SU-DHL-6 (cell line): ENCODE measurements around the gene DPEP2.
A peak's percentile ranks its signal among the peaks of the same experiment; 100 is the strongest.
"Not testable (repeated sequence)": the region's sequence is repeated elsewhere in the genome, so short reads cannot be mapped to it uniquely, and the experiment has no call there.

Source experiments
- H2AFZ ChIP-seq: fragments of 200-600 bp; sonication (generic); 2 replicates; pipeline ENCODE4 v1.6.1; 2014; ENCODE audit warnings: low read depth, mild to moderate bottlenecking, moderate library complexity, mixed read lengths, antibody characterized with exemption, low read length; ENCODE audit not compliant: severe bottlenecking
- H3F3A ChIP-seq: fragments of 200-600 bp; shearing (Covaris generic); 2 replicates; pipeline ENCODE4 v1.6.0; 2016; ENCODE audit warnings: antibody characterized with exemption, mild to moderate bottlenecking; ENCODE audit not compliant: insufficient read depth
- H3K27ac ChIP-seq: fragments of 200-600 bp; sonication (generic); 2 replicates; pipeline ENCODE4 v1.5.1; 2016; ENCODE audit warnings: low read depth, mild to moderate bottlenecking, low read length, moderate library complexity, mixed read lengths
- H3K27me3 ChIP-seq: fragments of 200-600 bp; sonication (generic), shearing (Covaris generic); 2 replicates; pipeline ENCODE4 v1.6.0; 2014; ENCODE audit warnings: mild to moderate bottlenecking, low read length
- H3K36me3 ChIP-seq: fragments of 200-600 bp; sonication (generic); 2 replicates; pipeline ENCODE4 v1.6.1; 2014; ENCODE audit warnings: mild to moderate bottlenecking, low read length, mixed read lengths
- H3K4me2 ChIP-seq: fragments of 300-600, 200-600 bp; shearing (Covaris generic), sonication (generic); 2 replicates; pipeline ENCODE4 v1.6.0; 2014; ENCODE audit warnings: low read length, low read depth, mild to moderate bottlenecking; ENCODE audit not compliant: poor library complexity, severe bottlenecking
- H3K4me3 ChIP-seq: fragments of 200-600 bp; sonication (generic); 2 replicates; pipeline ENCODE4 v1.5.1; 2014; ENCODE audit warnings: antibody characterized with exemption, low read length, mild to moderate bottlenecking, mixed read lengths; ENCODE audit not compliant: insufficient read depth, poor library complexity, severe bottlenecking
- H3K79me2 ChIP-seq: fragments of 200-600 bp; sonication (generic); 2 replicates; pipeline ENCODE4 v1.6.1; 2014; ENCODE audit warnings: mild to moderate bottlenecking, low read length, moderate library complexity; ENCODE audit not compliant: insufficient read depth
- H3K9ac ChIP-seq: fragments of 200-600 bp; sonication (generic); 2 replicates; pipeline ENCODE4 v1.7.0; 2014; ENCODE audit warnings: mild to moderate bottlenecking, low read length
- H3K9me2 ChIP-seq: fragments of 200-600 bp; sonication (generic); replicated peaks from 2 replicates; pipeline ENCODE4 v1.6.1; 2014; ENCODE audit warnings: low read length; ENCODE audit not compliant: insufficient read depth
- H3K9me3 ChIP-seq: fragments of 200-600 bp; sonication (generic); 2 replicates; pipeline ENCODE4 v1.6.1; 2014; ENCODE audit warnings: low read length, mixed read lengths; ENCODE audit not compliant: insufficient read depth
- H4K20me1 ChIP-seq: fragments of 200-600 bp; sonication (generic); 2 replicates; pipeline ENCODE4 v1.6.1; 2014; ENCODE audit warnings: low read depth, mild to moderate bottlenecking, antibody characterized with exemption, low read length, moderate library complexity, mixed read lengths
- EZH2phosphoT487 ChIP-seq: fragments of 200-600 bp; sonication (generic), shearing (Covaris generic); conservative IDR thresholded peaks from 2 replicates; pipeline ENCODE4 v1.6.1; 2018; ENCODE audit warnings: mild to moderate bottlenecking, antibody characterized with exemption, low read length, moderate library complexity, mixed read lengths
- TF ChIP-seq, protein P1 (sequence below): fragments of 200-600 bp; sonication (generic); IDR thresholded peaks from one replicate; pipeline ENCODE4 v1.5.1; 2017; ENCODE audit warnings: antibody characterized with exemption, mild to moderate bottlenecking, low read length, moderate library complexity; ENCODE audit not compliant: insufficient read depth, poor library complexity, severe bottlenecking

The DPEP2 gene

DNA sequence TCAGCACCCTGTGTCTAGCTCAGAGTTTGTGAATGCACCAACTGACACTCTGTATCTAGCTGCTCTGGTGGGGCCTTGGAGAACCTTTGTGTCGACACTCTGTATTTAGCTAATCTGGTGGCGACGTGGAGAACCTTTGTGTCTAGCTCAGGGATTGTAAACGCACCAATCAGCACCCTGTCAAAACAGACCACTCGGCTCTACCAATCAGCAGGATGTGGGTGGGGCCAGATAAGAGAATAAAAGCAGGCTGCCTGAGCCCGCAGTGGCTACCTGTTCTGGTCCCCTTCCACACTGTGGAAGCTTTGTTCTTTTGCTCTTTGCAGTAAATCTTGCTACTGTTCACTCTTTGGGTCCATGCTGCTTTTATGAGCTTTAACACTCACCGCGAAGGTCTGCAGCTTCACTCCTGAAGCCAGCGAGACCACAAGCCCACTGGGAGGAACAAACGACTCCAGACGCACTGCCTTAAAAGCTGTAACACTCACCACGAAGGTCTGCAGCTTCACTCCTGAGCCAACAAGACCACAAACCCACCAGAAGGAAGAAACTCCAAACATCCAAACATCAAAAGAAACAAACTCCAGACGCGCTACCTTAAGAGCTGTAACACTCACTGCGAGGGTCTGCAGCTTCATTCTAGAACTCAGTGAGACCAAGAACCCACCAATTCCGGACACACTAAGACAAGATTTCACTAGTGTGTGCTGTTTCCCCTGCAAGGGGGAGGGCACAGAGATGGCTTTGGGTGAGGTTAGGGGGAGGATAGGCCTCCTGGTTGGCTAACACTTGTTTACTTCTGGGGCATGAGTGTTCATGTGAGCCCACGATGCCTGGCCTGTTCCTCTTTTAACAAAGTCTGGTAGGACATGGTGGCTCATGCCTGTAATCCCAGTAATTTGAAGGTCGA, at the start of gene DPEP2:
TSS of gene DPEP2 (minus strand) at position 706 of the 910 bp plus-strand sequence. CDS start 6,272 bp downstream, outside the sequence.
- H3K9me3 ChIP-seq, H3K36me3 ChIP-seq, H3K79me2 ChIP-seq, H3K27ac ChIP-seq, H3K4me3 ChIP-seq, H3K9me2 ChIP-seq, H4K20me1 ChIP-seq, H3F3A ChIP-seq, H3K27me3 ChIP-seq: not testable (repeated sequence)
- Histone ChIP-seq H3K4me2 (peak within 1 kb of the TSS; percentile 20), H3K9ac (peak within 1 kb of the TSS; percentile 4; the same call in 1 of the 2 replicates), H2AFZ (peak within 1 kb of the TSS; percentile 69)

DNA sequence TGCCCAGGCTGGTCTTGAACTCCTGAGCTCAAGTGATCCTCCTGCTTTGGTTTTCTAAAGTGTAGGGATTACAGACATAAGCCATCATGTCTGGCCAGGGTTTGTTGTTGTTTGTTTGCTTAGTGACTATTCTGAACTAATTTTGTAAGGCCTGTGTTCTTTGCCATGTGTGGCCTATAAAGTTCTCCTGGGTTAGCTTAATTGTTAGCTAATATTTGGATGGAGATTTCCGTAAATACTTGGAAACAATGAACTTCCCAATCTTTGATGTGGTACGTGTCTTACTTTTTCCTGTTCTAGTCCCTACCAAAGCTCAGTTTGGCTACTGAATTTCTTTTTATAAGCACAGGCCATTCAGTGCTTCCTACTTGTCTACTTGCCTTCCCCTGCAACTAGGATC, 48.7 kb upstream of the DPEP2 start:
- H3K9ac ChIP-seq, result no peak overlapping the region
- H3K27ac ChIP-seq, result no peak overlapping the region
- no peak overlapping the region for H2AFZ ChIP-seq
- TF ChIP-seq EZH2phosphoT487, result no peak
- TF ChIP-seq, protein P1, sequence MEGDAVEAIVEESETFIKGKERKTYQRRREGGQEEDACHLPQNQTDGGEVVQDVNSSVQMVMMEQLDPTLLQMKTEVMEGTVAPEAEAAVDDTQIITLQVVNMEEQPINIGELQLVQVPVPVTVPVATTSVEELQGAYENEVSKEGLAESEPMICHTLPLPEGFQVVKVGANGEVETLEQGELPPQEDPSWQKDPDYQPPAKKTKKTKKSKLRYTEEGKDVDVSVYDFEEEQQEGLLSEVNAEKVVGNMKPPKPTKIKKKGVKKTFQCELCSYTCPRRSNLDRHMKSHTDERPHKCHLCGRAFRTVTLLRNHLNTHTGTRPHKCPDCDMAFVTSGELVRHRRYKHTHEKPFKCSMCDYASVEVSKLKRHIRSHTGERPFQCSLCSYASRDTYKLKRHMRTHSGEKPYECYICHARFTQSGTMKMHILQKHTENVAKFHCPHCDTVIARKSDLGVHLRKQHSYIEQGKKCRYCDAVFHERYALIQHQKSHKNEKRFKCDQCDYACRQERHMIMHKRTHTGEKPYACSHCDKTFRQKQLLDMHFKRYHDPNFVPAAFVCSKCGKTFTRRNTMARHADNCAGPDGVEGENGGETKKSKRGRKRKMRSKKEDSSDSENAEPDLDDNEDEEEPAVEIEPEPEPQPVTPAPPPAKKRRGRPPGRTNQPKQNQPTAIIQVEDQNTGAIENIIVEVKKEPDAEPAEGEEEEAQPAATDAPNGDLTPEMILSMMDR, result no peak
- H3K9me2 ChIP-seq, result no peaks in the 10 kb centered on the region
- H3K4me3 ChIP-seq, result no peak overlapping the region
- no peaks in the 10 kb centered on the region for H3K27me3 ChIP-seq
- no peaks in the 10 kb centered on the region for H4K20me1 ChIP-seq
- H3K79me2 ChIP-seq, result no peaks in the 10 kb centered on the region
- H3K9me3 ChIP-seq, result no peaks in the 10 kb centered on the region
- 0 out of 2 replicates have a peak, but pooled peaks cover 5% of the 10 kb centered on the region for H3F3A ChIP-seq
- H3K4me2 ChIP-seq, result no peak overlapping the region
- no peaks in the 10 kb centered on the region for H3K36me3 ChIP-seq

- Histone ChIP-seq H3K27ac (no peak overlapping the region), H3K79me2 (no peaks in the 10 kb centered on the region)
These were observed 46.8 kb upstream of the DPEP2 start for GRCh38 chr16:68046106-68046505.

More at GRCh38 chr16:68046106-68046505, 46.8 kb upstream of the DPEP2 start:
- no peak overlapping the region for H3K4me2 ChIP-seq
- no peak overlapping the region for H3K4me3 ChIP-seq
- no peaks in the 10 kb centered on the region for H3K27me3 ChIP-seq
- H2AFZ ChIP-seq, result no peak overlapping the region
- TF ChIP-seq, protein P1, result no peak
- no peak for TF ChIP-seq EZH2phosphoT487
- no peak overlapping the region for H3K9ac ChIP-seq
- no peaks in the 10 kb centered on the region for H4K20me1 ChIP-seq
- 0 out of 2 replicates have a peak, but pooled peaks cover 5% of the 10 kb centered on the region for H3F3A ChIP-seq
- no peaks in the 10 kb centered on the region for H3K9me3 ChIP-seq
- no peaks in the 10 kb centered on the region for H3K9me2 ChIP-seq
- no peaks in the 10 kb centered on the region for H3K36me3 ChIP-seq
